Measurements from ENCODE around the gene CLDN6. TPM values are rescaled to one million over a fixed set of nuclear protein-coding genes. Genes with fewer than 3 reads are reported as not detected.

The CLDN6 gene
- 0.63 TPM for total RNA-seq

GRCh38 chr16:3017794-3018506 is at the start of gene CLDN6:
Gene CLDN6, minus strand, starts transcription at chr16:3018183. Its CDS starts 2,162 bp downstream, at chr16:3016021.

GRCh38 chr16:3065069-3065741 is 47.2 kb upstream of the CLDN6 start, which contains the start of gene IL32:
Gene IL32, plus strand, starts transcription at chr16:3065640. Its CDS starts 172 bp downstream, at chr16:3065812.

GRCh38 chr16:3045758-3046640 is 28.0 kb upstream of the CLDN6 start, which contains the start of gene MMP25:
Gene MMP25, plus strand, starts transcription at chr16:3046561. Its CDS starts 357 bp downstream, at chr16:3046918.

GRCh38 chr16:3036726-3037315 is 18.8 kb upstream of the CLDN6 start, which contains the start of gene BICDL2:
Gene BICDL2, minus strand, starts transcription at chr16:3036944. Its CDS starts 1,448 bp downstream, at chr16:3035496.

GRCh38 chr16:3023669-3024478 is 5.9 kb upstream of the CLDN6 start, which contains the start of the genes HCFC1R1 and THOC6:
Gene HCFC1R1, minus strand, starts transcription at chr16:3023942. Its CDS starts 1 bp downstream, at chr16:3023941.
Gene THOC6, plus strand, starts transcription at chr16:3024035. Its CDS starts 292 bp downstream, at chr16:3024327.

GRCh38 chr16:3020247-3020603 is 2.2 kb upstream of the CLDN6 start, which contains the start of gene TNFRSF12A:
Gene TNFRSF12A, plus strand, starts transcription at chr16:3020368. Its CDS starts 30 bp downstream, at chr16:3020398.

GRCh38 chr16:3012828-3013420 is 5.1 kb downstream of the CLDN6 start, which contains the start of gene CLDN9:
Gene CLDN9, plus strand, starts transcription at chr16:3012923. Its CDS starts 440 bp downstream, at chr16:3013363.

GRCh38 chr16:2980227-2981176 is 37.5 kb downstream of the CLDN6 start, which contains the start of gene PKMYT1:
Gene PKMYT1, minus strand, starts transcription at chr16:2980446. Its CDS starts 789 bp downstream, at chr16:2979657.

GRCh38 chr16:2968738-2969544 is 49.0 kb downstream of the CLDN6 start, which contains the start of gene PAQR4:
Gene PAQR4, plus strand, starts transcription at chr16:2969348. Its CDS starts 327 bp downstream, at chr16:2969675.

Small RNA genes lying within 50 kb of the gene (small RNA-seq; reads per million reads assigned to genes)
- not detected for gene LINC00514 (ENCODE audit: low replicate concordance)

Other genes starting within 250 kb of the CLDN6 start
- gene ELOB, start 240.9 kb downstream of the CLDN6 start, total RNA-seq, result 82.9 TPM
- not detected for gene PRSS33, start 230.6 kb downstream of the CLDN6 start, total RNA-seq
- gene PRSS41, start 219.7 kb downstream of the CLDN6 start, total RNA-seq, result not detected
- gene PRSS21, start 200.9 kb downstream of the CLDN6 start, total RNA-seq, result not detected
- gene ZG16B, start 187.9 kb downstream of the CLDN6 start, total RNA-seq, result not detected
- gene PRSS22, start 160.0 kb downstream of the CLDN6 start, total RNA-seq, result not detected
- 39.4 TPM for gene FLYWCH2, start 135.0 kb downstream of the CLDN6 start, total RNA-seq
- gene FLYWCH1, start 106.3 kb downstream of the CLDN6 start, total RNA-seq, result 25.0 TPM
- gene KREMEN2, start 53.9 kb downstream of the CLDN6 start, total RNA-seq, result not detected
- gene PAQR4, start 48.8 kb downstream of the CLDN6 start, total RNA-seq, result 20.3 TPM
- 5.9 TPM for gene PKMYT1, start 37.7 kb downstream of the CLDN6 start, total RNA-seq
- not detected for gene CLDN9, start 5.3 kb downstream of the CLDN6 start, total RNA-seq
- not detected for gene TNFRSF12A, start 2.2 kb upstream of the CLDN6 start, total RNA-seq
- 17.2 TPM for gene HCFC1R1, start 5.8 kb upstream of the CLDN6 start, total RNA-seq
- 4.4 TPM for gene THOC6, start 5.9 kb upstream of the CLDN6 start, total RNA-seq
- 0.31 TPM for gene BICDL2, start 18.8 kb upstream of the CLDN6 start, total RNA-seq
- gene MMP25, start 28.4 kb upstream of the CLDN6 start, total RNA-seq, result 0.63 TPM
- gene IL32, start 47.5 kb upstream of the CLDN6 start, total RNA-seq, result 1.6 TPM
- not detected for gene ZSCAN10, start 81.1 kb upstream of the CLDN6 start, total RNA-seq
- gene ZNF205, start 94.4 kb upstream of the CLDN6 start, total RNA-seq, result 14.4 TPM
- gene ZNF213, start 116.8 kb upstream of the CLDN6 start, total RNA-seq, result 10.3 TPM
- 0.94 TPM for gene OR1F1, start 170.0 kb upstream of the CLDN6 start, total RNA-seq
- 16.3 TPM for gene ZNF200, start 217.0 kb upstream of the CLDN6 start, total RNA-seq
- 0.31 TPM for gene MEFV, start 238.4 kb upstream of the CLDN6 start, total RNA-seq

Measured in parietal lobe (tissue), 2 donors.